A549 (cell line): ENCODE results near the gene RASSF3. TPM values are rescaled to one million over a fixed set of nuclear protein-coding genes. Genes with fewer than 3 reads are reported as not detected.

Source experiments
- ATAC-seq, 2 experiments: fragments of 200-7000 bp in 1 of 2; fragments of >200 bp in 1 of 2; cut with Nextera tagmentation in 1 of 2; cut with Tn5 transposase in 1 of 2; 3 replicates each; pipeline versions ENCODE4 v1.8.0 to v1.9.1; 2018 to 2020; ENCODE audit warnings: mild to moderate bottlenecking in 1 of 2, moderate library complexity in 1 of 2
- CTCF ChIA-PET: fragments of 300-600 bp; sonication (Branson Sonifier 250); formaldehyde crosslinking; extraction: SDS; loops from one replicate; lab custom pipeline; 2021; ENCODE audit warnings: antibody characterized with exemption, inconsistent platforms; lab: Yijun Ruan, JAX
- POLR2A ChIA-PET: fragments of 350-600 bp; formaldehyde crosslinking; extraction: SDS; loops from one replicate; lab custom pipeline; 2021; ENCODE audit warnings: antibody characterized with exemption, inconsistent platforms; lab: Yijun Ruan, JAX
- DNase-seq, 2 experiments: peaks; one replicate each; pipeline versions ENCODE4 v3.0.0 to v3.0.0-alpha.2; 2011 to 2016; ENCODE audit warnings: low read depth in 1 of 2, low spot score in 1 of 2
- FAIRE-seq: peaks from 2 replicates; lab custom pipeline; 2011; peaks lifted over from hg19 to GRCh38; lab: Jason Lieb, UNC
- H3K27ac ChIP-seq, 2 experiments: fragments of >200 bp; sonication (Bioruptor Twin); formaldehyde crosslinking; 3 replicates each; pipeline ENCODE4 v1.5.1; 2016 to 2017
- H3K4me1 ChIP-seq: fragments of >200 bp; sonication (Bioruptor Twin); formaldehyde crosslinking; 3 replicates; pipeline ENCODE4 v1.6.1; 2016
- H3K4me2 ChIP-seq: fragments of >200 bp; sonication (Bioruptor Twin); formaldehyde crosslinking; 3 replicates; pipeline ENCODE4 v1.6.1; 2016
- H3K4me3 ChIP-seq: fragments of >200 bp; sonication (Bioruptor Twin); formaldehyde crosslinking; 3 replicates; pipeline ENCODE4 v1.5.1; 2016
- H3K9me3 ChIP-seq: fragments of >200 bp; sonication (Bioruptor Twin); formaldehyde crosslinking; 3 replicates; pipeline ENCODE4 v1.6.1; 2016
- BHLHE40 ChIP-seq: IDR thresholded peaks from 2 replicates; pipeline ENCODE4 v1.6.1; 2012; ENCODE audit warnings: low read depth, low read length, inconsistent platforms
- CBX8 ChIP-seq: fragments of 200-600 bp; sonication (generic); IDR thresholded peaks from 2 replicates; pipeline ENCODE4 v1.6.1; 2016
- CHD2 ChIP-seq: fragments of 150-350 bp; IDR thresholded peaks from 2 replicates; pipeline ENCODE4 v1.6.1; 2014; ENCODE audit warnings: low read length; ENCODE audit not compliant: partially characterized antibody
- EHF ChIP-seq: fragments of 250-450 bp; sonication (Bioruptor Pico); IDR thresholded peaks from 2 replicates; pipeline ENCODE4 v1.5.0; 2020; ENCODE audit warnings: mild to moderate bottlenecking
- FOSB ChIP-seq: fragments of 250-450 bp; sonication (Bioruptor Pico); IDR thresholded peaks from 2 replicates; pipeline ENCODE4 v1.5.0; 2020; ENCODE audit warnings: mild to moderate bottlenecking, moderate library complexity
- FOXS1 ChIP-seq: fragments of 250-450 bp; sonication (Bioruptor Pico); IDR thresholded peaks from 2 replicates; pipeline ENCODE4 v1.5.0; 2020; ENCODE audit warnings: mild to moderate bottlenecking, moderate library complexity
- HDAC2 ChIP-seq: fragments of 200-600 bp; sonication (generic); IDR thresholded peaks from 2 replicates; pipeline ENCODE4 v1.6.1; 2016
- HEYL ChIP-seq: fragments of 250-450 bp; sonication (Bioruptor Pico); IDR thresholded peaks from 2 replicates; pipeline ENCODE4 v1.8.0; 2021; ENCODE audit warnings: mild to moderate bottlenecking, moderate library complexity
- HOXA7 ChIP-seq: fragments of 250-450 bp; sonication (Bioruptor Pico); IDR thresholded peaks from 2 replicates; pipeline ENCODE4 v1.5.0; 2020; ENCODE audit warnings: mild to moderate bottlenecking, moderate library complexity
- JUN ChIP-seq, 2 experiments: fragments of >200 bp; sonication (Bioruptor Twin); formaldehyde crosslinking; IDR thresholded peaks; 2 replicates in 1 of 2; 3 replicates in 1 of 2; pipeline ENCODE4 v1.6.1; 2016 to 2017
- JUNB ChIP-seq: fragments of >200 bp; sonication (Bioruptor Twin); formaldehyde crosslinking; IDR thresholded peaks from 2 replicates; pipeline ENCODE4 v1.6.1; 2016
- KDM5A ChIP-seq: fragments of 200-600 bp; sonication (generic); IDR thresholded peaks from 2 replicates; pipeline ENCODE4 v1.6.1; 2016; ENCODE audit warnings: antibody characterized with exemption, mild to moderate bottlenecking
- MAFK ChIP-seq: fragments of 450-650 bp; IDR thresholded peaks from 2 replicates; pipeline ENCODE4 v1.6.1; 2014; ENCODE audit not compliant: partially characterized antibody
- NR3C1 ChIP-seq: fragments of >200 bp; sonication (Bioruptor Twin); formaldehyde crosslinking; IDR thresholded peaks from 3 replicates; pipeline ENCODE4 v1.6.1; 2017
- PHF8 ChIP-seq: fragments of 200-600 bp; sonication (generic); IDR thresholded peaks from 2 replicates; pipeline ENCODE4 v1.6.1; 2016; ENCODE audit warnings: low read depth, mild to moderate bottlenecking, antibody characterized with exemption, moderate library complexity, borderline replicate concordance
- POLR2AphosphoS2 ChIP-seq: conservative IDR thresholded peaks from 2 replicates; pipeline ENCODE4 v1.6.1; 2012; ENCODE audit warnings: low read length, improper control_type of control experiment, inconsistent platforms
- RFX5 ChIP-seq: fragments of 450-650 bp; IDR thresholded peaks from 2 replicates; pipeline ENCODE4 v1.7.1; 2014; ENCODE audit warnings: antibody characterized with exemption, mild to moderate bottlenecking, moderate library complexity
- RNF2 ChIP-seq: fragments of 200-600 bp; sonication (generic); IDR thresholded peaks from 2 replicates; pipeline ENCODE4 v1.6.1; 2016; ENCODE audit warnings: low read depth, mild to moderate bottlenecking, antibody characterized with exemption, moderate library complexity, borderline replicate concordance
- ZC3H11A ChIP-seq: fragments of 450-650 bp; IDR thresholded peaks from 2 replicates; pipeline ENCODE4 v1.6.1; 2014; ENCODE audit warnings: antibody characterized with exemption, mild to moderate bottlenecking
- ZFP36 ChIP-seq: fragments of 450-650 bp; IDR thresholded peaks from 2 replicates; pipeline ENCODE4 v1.6.1; 2014; ENCODE audit warnings: borderline replicate concordance; ENCODE audit not compliant: partially characterized antibody
- ZSCAN20 ChIP-seq: fragments of 250-450 bp; sonication (Bioruptor Pico); IDR thresholded peaks from 2 replicates; pipeline ENCODE4 v1.8.0; 2022; ENCODE audit warnings: mild to moderate bottlenecking, moderate library complexity
- WGBS: methylation state at CpG from one replicate; pipeline ENCODE4 v1.1.6; 2017; ENCODE audit errors: missing lambda C conversion rate; 5-methylcytosine and 5-hydroxymethylcytosine counted together
- polyA plus RNA-seq, 4 experiments: library from polyadenylated mRNA; depleted of rRNA in 3 of 4; stranded (reverse); fragments of >200 nt; fragmentation: RNase III in 1 of 4; extraction: RNeasy Plus Mini Kit Qiagen cat#74134 plus additional on column Dnase treatment in 1 of 4; gene quantifications; 2 replicates in 3 of 4; 3 replicates in 1 of 4; pipeline ENCODE4 v1.2.3, GENCODE V29; 2011 to 2017
- TF ChIP-seq, protein P1 (sequence below): fragments of 450-650 bp; IDR thresholded peaks from 2 replicates; pipeline ENCODE4 v1.6.1; 2014; ENCODE audit warnings: antibody characterized with exemption
- TF ChIP-seq, protein P2 (sequence below): fragments of 200-600 bp; sonication (generic); IDR thresholded peaks from 2 replicates; pipeline ENCODE4 v1.6.1; 2016; ENCODE audit warnings: antibody characterized with exemption, mild to moderate bottlenecking, moderate library complexity
- TF ChIP-seq, protein P3 (sequence below): fragments of 250-450 bp; sonication (Bioruptor Pico); IDR thresholded peaks from 2 replicates; pipeline ENCODE4 v1.5.0; 2020; ENCODE audit warnings: low read depth, mild to moderate bottlenecking, moderate library complexity

RASSF3 gene
- polyA plus RNA-seq, 2 of the 4 experiments (the other 2 are of a cell fraction), result 19.7 to 35.4 TPM

DNA sequence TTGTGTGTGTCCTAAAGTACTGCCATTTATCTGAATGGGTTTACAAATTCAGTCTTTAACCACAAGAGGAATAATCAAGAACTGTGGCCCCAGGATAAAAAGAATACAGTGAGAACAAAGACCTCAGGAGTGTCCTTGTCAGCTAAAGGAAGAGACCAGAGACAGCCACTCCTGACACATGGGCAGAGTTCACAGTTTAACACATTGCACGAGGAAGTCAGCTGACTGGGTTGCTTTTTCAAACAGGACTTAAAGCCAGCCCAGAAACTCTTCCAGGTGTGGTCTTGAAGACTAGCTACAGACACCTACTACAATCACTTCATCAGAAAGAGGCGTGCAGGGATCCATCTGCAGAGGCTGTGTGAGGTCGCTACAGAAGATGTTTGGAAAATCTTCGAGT, 106.1 kb downstream of the RASSF3 start:
- no peak overlapping the region for H3K4me3 ChIP-seq
- TF ChIP-seq POLR2AphosphoS2 (no peak), EHF (CRISPR knock-in tag) (no peak), MAFK (no peak), JUN (IDR thresholded peaks at IDR 0.05) (no peak), HDAC2 (no peak), ZC3H11A (no peak), FOXS1 (no peak), JUNB (no peak), PHF8 (no peak), RFX5 (no peak), CHD2 (no peak), BHLHE40 (no peak), KDM5A (no peak), HOXA7 (CRISPR knock-in tag) (no peak), FOSB (CRISPR knock-in tag) (no peak), CBX8 (no peak), NR3C1 (no peak)
- TF ChIP-seq, protein P1, sequence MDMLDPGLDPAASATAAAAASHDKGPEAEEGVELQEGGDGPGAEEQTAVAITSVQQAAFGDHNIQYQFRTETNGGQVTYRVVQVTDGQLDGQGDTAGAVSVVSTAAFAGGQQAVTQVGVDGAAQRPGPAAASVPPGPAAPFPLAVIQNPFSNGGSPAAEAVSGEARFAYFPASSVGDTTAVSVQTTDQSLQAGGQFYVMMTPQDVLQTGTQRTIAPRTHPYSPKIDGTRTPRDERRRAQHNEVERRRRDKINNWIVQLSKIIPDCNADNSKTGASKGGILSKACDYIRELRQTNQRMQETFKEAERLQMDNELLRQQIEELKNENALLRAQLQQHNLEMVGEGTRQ, result no peak
- TF ChIP-seq, protein P2, sequence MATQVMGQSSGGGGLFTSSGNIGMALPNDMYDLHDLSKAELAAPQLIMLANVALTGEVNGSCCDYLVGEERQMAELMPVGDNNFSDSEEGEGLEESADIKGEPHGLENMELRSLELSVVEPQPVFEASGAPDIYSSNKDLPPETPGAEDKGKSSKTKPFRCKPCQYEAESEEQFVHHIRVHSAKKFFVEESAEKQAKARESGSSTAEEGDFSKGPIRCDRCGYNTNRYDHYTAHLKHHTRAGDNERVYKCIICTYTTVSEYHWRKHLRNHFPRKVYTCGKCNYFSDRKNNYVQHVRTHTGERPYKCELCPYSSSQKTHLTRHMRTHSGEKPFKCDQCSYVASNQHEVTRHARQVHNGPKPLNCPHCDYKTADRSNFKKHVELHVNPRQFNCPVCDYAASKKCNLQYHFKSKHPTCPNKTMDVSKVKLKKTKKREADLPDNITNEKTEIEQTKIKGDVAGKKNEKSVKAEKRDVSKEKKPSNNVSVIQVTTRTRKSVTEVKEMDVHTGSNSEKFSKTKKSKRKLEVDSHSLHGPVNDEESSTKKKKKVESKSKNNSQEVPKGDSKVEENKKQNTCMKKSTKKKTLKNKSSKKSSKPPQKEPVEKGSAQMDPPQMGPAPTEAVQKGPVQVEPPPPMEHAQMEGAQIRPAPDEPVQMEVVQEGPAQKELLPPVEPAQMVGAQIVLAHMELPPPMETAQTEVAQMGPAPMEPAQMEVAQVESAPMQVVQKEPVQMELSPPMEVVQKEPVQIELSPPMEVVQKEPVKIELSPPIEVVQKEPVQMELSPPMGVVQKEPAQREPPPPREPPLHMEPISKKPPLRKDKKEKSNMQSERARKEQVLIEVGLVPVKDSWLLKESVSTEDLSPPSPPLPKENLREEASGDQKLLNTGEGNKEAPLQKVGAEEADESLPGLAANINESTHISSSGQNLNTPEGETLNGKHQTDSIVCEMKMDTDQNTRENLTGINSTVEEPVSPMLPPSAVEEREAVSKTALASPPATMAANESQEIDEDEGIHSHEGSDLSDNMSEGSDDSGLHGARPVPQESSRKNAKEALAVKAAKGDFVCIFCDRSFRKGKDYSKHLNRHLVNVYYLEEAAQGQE, result no peak
- TF ChIP-seq, all 56 proteins: peak for 0
- Histone ChIP-seq H3K4me2 (no peak overlapping the region), H3K4me1 (no peaks in the 10 kb centered on the region), H3K27ac (no peak overlapping the region), H3K9me3 (no peaks in the 10 kb centered on the region)
- WGBS, result 95% methylated on average over 4 of the region's 4 CpGs
- CTCF ChIA-PET, result interaction anchor here (0.9 to 3.2 kb wide), 3 partner anchors 9 to 113 kb away, joined by 3 to 18 read pairs (median 3); no protein-coding TSS in a partner anchor
- ATAC-seq (no peak), DNase-seq (no peak), FAIRE-seq (no peak)
- POLR2A ChIA-PET, result no interaction called here

DNA sequence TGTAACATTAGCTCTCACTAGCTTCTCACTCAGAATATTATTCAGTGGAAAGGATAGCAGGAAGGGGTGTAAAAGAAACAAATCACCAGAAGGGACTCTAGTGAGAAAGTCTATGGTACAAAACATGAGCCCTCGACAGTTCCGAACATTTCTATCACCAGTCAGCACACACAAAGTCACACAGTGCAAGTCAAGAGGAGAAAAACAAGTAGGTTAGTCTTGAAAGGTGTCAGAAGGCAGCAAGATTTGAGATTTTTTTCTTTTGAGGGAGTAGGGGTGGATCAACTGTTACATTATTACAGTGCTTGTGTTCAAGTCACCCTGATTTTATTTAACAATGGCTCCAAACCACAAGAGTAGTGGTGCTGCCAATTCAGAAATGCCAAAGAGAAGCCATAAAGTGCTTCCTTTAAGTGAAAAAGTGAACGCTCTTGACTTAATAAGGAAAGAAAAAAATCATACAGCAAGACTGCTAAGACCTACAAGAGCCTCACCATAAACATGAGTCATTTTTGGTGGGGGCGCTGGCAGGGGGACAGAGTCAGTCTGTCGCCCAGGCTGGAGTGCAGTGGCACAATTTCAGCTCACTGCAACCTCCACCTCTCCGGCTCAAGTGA, 106.7 kb downstream of the RASSF3 start:
- H3K9me3 ChIP-seq, result no peaks in the 10 kb centered on the region
- ChIA-PET CTCF (interaction anchor here (3.2 kb wide), 1 partner anchor 20 kb away, joined by 18 read pairs; no protein-coding TSS in a partner anchor), POLR2A (no interaction called here)
- H3K4me1 ChIP-seq, result no peaks in the 10 kb centered on the region
- no peak overlapping the region for H3K4me3 ChIP-seq
- FAIRE-seq (no peak), ATAC-seq (no peak), DNase-seq (no peak)
- TF ChIP-seq RNF2 (no peak), ZFP36 (no peak), HEYL (CRISPR knock-in tag) (no peak), ZSCAN20 (no peak), RFX5 (no peak)
- TF ChIP-seq, protein P3, sequence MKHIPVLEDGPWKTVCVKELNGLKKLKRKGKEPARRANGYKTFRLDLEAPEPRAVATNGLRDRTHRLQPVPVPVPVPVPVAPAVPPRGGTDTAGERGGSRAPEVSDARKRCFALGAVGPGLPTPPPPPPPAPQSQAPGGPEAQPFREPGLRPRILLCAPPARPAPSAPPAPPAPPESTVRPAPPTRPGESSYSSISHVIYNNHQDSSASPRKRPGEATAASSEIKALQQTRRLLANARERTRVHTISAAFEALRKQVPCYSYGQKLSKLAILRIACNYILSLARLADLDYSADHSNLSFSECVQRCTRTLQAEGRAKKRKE, result no peak
- 97% methylated on average over 6 of the region's 6 CpGs for WGBS
- H3K4me2 ChIP-seq, result no peak overlapping the region
- H3K27ac ChIP-seq, result no peak overlapping the region
